Epithelial cell of proximal tubule (primary cell): Measurements from ENCODE around the gene C1QTNF3. TPM values are rescaled to one million over a fixed set of nuclear protein-coding genes. Genes with fewer than 3 reads are reported as not detected.

Source experiments
- DNase-seq: peaks from one replicate; pipeline ENCODE4 v3.0.0-alpha.2; 2011; ENCODE audit warnings: low read depth
- H3K4me3 ChIP-seq: 2 replicates; pipeline ENCODE4 v1.5.1; 2011; ENCODE audit warnings: low read depth, mild to moderate bottlenecking, low read length
- CTCF ChIP-seq: conservative IDR thresholded peaks from 2 replicates; pipeline ENCODE4 v1.5.1; 2012; ENCODE audit warnings: low read depth, mild to moderate bottlenecking, low read length
- total RNA-seq: library from RNA; depleted of rRNA; stranded (reverse); fragments of >200 nt; gene quantifications from 2 replicates; pipeline ENCODE4 v1.2.3, GENCODE V29; 2015

The C1QTNF3 gene
- total RNA-seq, 1 donor from 2014 or later, result 2.8 TPM

GRCh38 chr5:34054400-34054729 lies 11.4 kb upstream of the C1QTNF3 start:
- no peak for DNase-seq
- H3K4me3 ChIP-seq, result no peak overlapping the region
- no peak for TF ChIP-seq CTCF

DNA sequence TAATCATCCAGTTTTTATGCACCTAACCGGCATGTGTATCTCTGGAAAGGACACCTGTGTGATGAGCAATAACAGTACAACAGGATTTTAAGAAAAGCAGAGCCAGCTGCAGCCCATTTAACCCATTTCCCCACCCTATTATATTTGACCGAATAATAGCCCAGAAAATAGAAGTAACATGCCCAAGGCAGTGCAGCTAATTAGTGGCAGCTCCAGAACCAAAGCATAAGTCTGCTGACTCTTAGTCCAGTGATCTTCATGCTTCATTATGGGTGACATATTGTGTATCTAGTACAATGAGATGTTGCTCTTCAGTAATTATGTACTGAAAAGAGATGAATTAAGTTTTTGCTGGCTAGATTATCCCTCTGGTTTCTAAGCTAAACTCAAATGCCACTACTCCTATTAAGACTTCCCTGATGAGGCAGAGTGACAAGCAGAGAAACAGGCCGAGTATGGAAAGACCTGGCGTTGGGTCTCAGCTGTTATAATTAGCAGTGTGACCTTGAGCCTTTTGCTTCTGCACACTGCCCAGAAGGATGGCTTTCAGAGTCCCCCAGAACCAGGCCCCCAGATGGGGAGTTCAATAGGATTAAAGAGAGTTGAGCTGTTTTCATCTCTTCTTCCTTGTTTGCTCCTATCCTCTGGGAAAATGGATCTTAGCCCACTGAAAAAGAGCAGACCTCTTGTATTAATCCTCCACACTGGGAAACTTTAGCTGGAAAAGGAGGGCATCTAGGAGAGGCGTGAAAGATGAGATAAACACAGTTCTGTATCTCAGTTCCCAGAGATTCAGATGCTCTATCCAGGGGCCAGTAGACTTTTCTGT lies 10.8 kb upstream of the C1QTNF3 start:
- no peak for DNase-seq
- H3K4me3 ChIP-seq, result no peak overlapping the region
- no peak for TF ChIP-seq CTCF

GRCh38 chr5:34053133-34053532 lies 10.1 kb upstream of the C1QTNF3 start:
- no peak for DNase-seq
- no peak for TF ChIP-seq CTCF
- no peak overlapping the region for H3K4me3 ChIP-seq

- TF ChIP-seq CTCF, result no peak
Measured at GRCh38 chr5:34051374-34051980, 8.5 kb upstream of the C1QTNF3 start.

DNA sequence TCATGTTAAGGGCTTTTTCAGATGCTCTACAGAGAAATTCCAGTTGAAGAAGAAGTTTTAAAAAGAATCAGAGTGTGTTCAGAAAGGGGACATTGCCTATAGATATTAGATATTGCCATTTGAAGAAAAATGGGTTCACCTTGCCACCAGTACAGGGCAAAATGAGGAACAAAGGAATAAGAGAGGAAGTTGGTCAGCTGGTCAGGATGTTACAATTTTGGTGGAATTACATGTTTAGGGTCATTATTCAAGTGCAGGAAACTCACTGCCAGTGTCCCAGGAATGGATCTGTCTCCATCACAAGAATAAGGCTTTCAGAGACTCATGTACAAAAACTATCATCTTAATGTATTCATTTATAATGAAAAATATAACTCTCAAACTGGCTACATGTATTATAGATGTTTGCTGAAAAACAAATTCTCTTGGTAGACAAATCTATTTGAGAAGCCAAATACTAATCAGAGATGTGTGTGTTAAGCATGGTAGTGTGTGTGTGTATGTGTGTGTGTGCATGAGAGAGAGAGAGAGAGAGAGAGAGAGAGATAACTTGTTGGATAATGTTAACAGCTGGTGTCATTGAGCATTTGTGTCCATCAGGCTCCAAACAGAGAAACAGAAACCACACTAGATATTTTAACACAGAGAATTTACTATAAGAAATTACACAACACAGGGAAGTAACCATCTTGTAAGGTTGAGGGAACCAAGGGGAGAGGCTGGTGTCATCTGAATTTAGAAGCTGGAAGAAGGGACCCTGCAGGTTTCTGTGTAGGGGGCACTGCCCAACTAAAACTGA lies 5.0 kb upstream of the C1QTNF3 start:
- no peak overlapping the region for H3K4me3 ChIP-seq
- no peak for DNase-seq
- TF ChIP-seq CTCF, result no peak

More at GRCh38 chr5:34051374-34051980, 8.5 kb upstream of the C1QTNF3 start:
- DNase-seq, result no peak
- no peak overlapping the region for H3K4me3 ChIP-seq

GRCh38 chr5:34047143-34047542 lies 4.1 kb upstream of the C1QTNF3 start:
- no peak overlapping the region for H3K4me3 ChIP-seq
- no peak for DNase-seq
- no peak for TF ChIP-seq CTCF
